Fibroblast of skin of abdomen (primary cell): ENCODE results near the gene ALAD.

Source experiments
- DNase-seq: peaks from one replicate; pipeline ENCODE4 v3.0.0-alpha.2; 2013

The ALAD gene

GRCh38 chr9:113345671-113346070, 55.4 kb downstream of the ALAD start:
- no peak for DNase-seq

GRCh38 chr9:113345190-113345589, 55.9 kb downstream of the ALAD start:
- DNase-seq, result no peak

- DNase-seq, result peak; percentile 13
Observed at GRCh38 chr9:113343732-113344231, 57.3 kb downstream of the ALAD start.

- DNase-seq, result no peak
Observed at GRCh38 chr9:113341712-113342410, 59.2 kb downstream of the ALAD start.

GRCh38 chr9:113340011-113340699, 60.9 kb downstream of the ALAD start, which contains the start of gene WDR31:
WDR31 (minus strand) TSS chr9:113340275; CDS start chr9:113332022, 8,253 bp downstream.
- peak; percentile 87 for DNase-seq

GRCh38 chr9:113337714-113338113, 63.4 kb downstream of the ALAD start:
- DNase-seq, result no peak
